ENCODE results near the gene FGF12. TPM values are rescaled to one million over a fixed set of nuclear protein-coding genes. Genes with fewer than 3 reads are reported as not detected.
"Not testable (repeated sequence)": the region's sequence is repeated elsewhere in the genome, so short reads cannot be mapped to it uniquely, and the experiment has no call there.

FGF12 gene
- total RNA-seq, 6 experiments from 2014 or later = 0.29 to 6.5 (median 0.76) TPM

GRCh38 chr3:192750201-192750600, 22.9 kb upstream of the FGF12 start:
- no peak overlapping the region for H3K4me3 ChIP-seq
- no peak overlapping the region for H3K27ac ChIP-seq
- H3K27me3 ChIP-seq = no peaks in the 10 kb centered on the region
- no peak for ATAC-seq
- TF ChIP-seq POLR2A (IDR thresholded peaks at IDR 0.05) (no peak), CTCF (IDR thresholded peaks at IDR 0.05) (no peak)
- H3K9me3 ChIP-seq = no peaks in the 10 kb centered on the region
- DNase-seq = no peak
- intact Hi-C loops (cut with DNase I) = no loop called here
- WGBS (ENCODE audit: insufficient coverage, low coverage, low lambda C conversion rate, missing lambda C conversion rate) = 62% methylated on average over 5 of the region's 5 CpGs
- no peaks in the 10 kb centered on the region for H3K36me3 ChIP-seq
- no peaks in the 10 kb centered on the region for H3K4me1 ChIP-seq

GRCh38 chr3:192747746-192748145, 20.4 kb upstream of the FGF12 start:
- ATAC-seq (no peak), DNase-seq (no peak)
- Histone ChIP-seq H3K27ac (no peak overlapping the region), H3K27me3 (no peaks in the 10 kb centered on the region), H3K36me3 (no peaks in the 10 kb centered on the region), H3K4me1 (no peaks in the 10 kb centered on the region), H3K4me3 (no peak overlapping the region), H3K9me3 (no peaks in the 10 kb centered on the region)
- TF ChIP-seq POLR2A (IDR thresholded peaks at IDR 0.05) = no peak
- TF ChIP-seq CTCF (IDR thresholded peaks at IDR 0.05) = no peak
- WGBS (ENCODE audit: insufficient coverage, low coverage, low lambda C conversion rate, missing lambda C conversion rate) = 41% methylated on average over 3 of the region's 3 CpGs
- intact Hi-C loops (cut with DNase I) = no loop called here

DNA sequence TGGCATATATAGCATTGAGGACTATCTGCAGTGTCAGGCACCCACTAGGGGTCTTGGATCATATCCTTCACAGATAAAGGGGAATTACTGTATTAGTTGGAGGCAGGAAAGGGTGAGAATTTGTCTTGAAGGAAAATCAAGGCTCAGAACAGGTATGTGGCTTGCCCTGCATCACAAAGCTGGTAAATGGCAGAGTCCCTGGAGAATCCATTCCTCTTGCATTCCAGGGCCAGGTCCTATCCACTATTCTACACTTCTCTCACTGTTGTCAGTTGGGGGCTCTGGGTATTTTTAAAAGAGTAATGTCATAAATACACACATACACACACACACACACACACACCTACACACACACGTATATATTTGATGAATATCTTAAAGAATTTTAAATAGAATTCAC, 19.8 kb upstream of the FGF12 start:
- 53% methylated on average over 1 of the region's 1 CpG for WGBS (ENCODE audit: insufficient coverage, low coverage, low lambda C conversion rate, missing lambda C conversion rate)
- DNase-seq (no peak), ATAC-seq (no peak)
- H3K9me3 ChIP-seq = no peaks in the 10 kb centered on the region
- intact Hi-C loops (cut with DNase I) = no loop called here
- H3K4me3 ChIP-seq = no peak overlapping the region
- H3K36me3 ChIP-seq = no peaks in the 10 kb centered on the region
- no peaks in the 10 kb centered on the region for H3K4me1 ChIP-seq
- no peaks in the 10 kb centered on the region for H3K27me3 ChIP-seq
- no peak overlapping the region for H3K27ac ChIP-seq
- TF ChIP-seq CTCF (IDR thresholded peaks at IDR 0.05) (no peak), POLR2A (IDR thresholded peaks at IDR 0.05) (no peak)

DNA sequence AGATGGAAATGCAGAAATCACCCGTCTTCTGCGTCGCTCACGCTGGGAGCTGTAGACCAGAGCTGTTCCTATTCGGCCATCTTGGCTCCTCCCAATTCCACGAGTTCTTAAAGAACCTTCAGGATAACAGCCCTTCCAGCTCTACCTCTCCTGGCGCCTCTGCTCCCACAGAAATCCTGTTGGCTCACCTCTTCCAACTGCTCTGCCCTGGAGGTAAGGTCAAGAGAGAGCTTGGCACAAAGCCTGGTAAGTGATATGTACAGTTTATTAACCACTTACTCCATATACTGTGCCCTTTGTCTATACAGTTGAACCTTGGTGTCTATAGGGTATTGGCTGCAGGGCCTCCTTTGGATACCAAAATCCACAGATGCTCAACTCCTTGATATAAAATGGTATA, 17.8 kb upstream of the FGF12 start:
- intact Hi-C loops (cut with DNase I) = no loop called here
- WGBS (ENCODE audit: insufficient coverage, low coverage, low lambda C conversion rate, missing lambda C conversion rate) = 80% methylated on average over 2 of the region's 7 CpGs
- H3K4me3 ChIP-seq = no peak overlapping the region
- H3K9me3 ChIP-seq = no peaks in the 10 kb centered on the region
- no peaks in the 10 kb centered on the region for H3K27me3 ChIP-seq
- DNase-seq (no peak), ATAC-seq (no peak)
- no peaks in the 10 kb centered on the region for H3K36me3 ChIP-seq
- H3K27ac ChIP-seq = no peak overlapping the region
- H3K4me1 ChIP-seq = no peaks in the 10 kb centered on the region
- TF ChIP-seq POLR2A (IDR thresholded peaks at IDR 0.05) (no peak), CTCF (IDR thresholded peaks at IDR 0.05) (no peak)

DNA sequence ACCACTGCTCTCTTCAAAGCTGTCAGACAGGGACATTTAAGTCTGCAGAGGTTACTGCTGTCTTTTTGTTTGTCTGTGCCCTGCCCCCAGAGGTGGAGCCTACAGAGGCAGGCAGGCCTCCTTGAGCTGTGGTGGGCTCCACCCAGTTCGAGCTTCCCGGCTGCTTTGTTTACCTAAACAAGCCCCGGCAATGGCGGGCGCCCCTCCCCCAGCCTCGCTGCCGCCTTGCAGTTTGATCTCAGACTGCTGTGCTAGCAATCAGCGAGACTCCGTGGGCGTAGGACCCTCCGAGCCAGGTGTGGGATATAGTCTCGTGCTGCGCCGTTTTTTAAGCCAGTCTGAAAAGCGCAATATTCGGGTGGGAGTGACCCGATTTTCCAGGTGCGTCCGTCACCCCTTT, 17.3 kb upstream of the FGF12 start:
- H3K4me1 ChIP-seq; intact Hi-C loops (cut with DNase I); H3K4me3 ChIP-seq; H3K27ac ChIP-seq; H3K27me3 ChIP-seq; H3K9me3 ChIP-seq; ATAC-seq; DNase-seq; H3K36me3 ChIP-seq: not testable (repeated sequence)
- WGBS (ENCODE audit: insufficient coverage, low coverage, low lambda C conversion rate, missing lambda C conversion rate) = 60% methylated on average over 1 of the region's 19 CpGs
